GM18499 (cell line): ENCODE data around the gene TEF.

Experiments used
- ATAC-seq: cut with Tn5 transposase; IDR thresholded peaks from one replicate; pipeline ENCODE4 v1.9.1; 2021; ENCODE audit warnings: moderate number of reproducible peaks; ENCODE audit not compliant: insufficient read depth, unreplicated experiment

Gene TEF, protein sequence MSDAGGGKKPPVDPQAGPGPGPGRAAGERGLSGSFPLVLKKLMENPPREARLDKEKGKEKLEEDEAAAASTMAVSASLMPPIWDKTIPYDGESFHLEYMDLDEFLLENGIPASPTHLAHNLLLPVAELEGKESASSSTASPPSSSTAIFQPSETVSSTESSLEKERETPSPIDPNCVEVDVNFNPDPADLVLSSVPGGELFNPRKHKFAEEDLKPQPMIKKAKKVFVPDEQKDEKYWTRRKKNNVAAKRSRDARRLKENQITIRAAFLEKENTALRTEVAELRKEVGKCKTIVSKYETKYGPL

GRCh38 chr22:41381329-41382097 lies at the start of gene TEF:
Gene TEF (plus strand): TSS chr22:41381942. CDS start chr22:41382045, 103 bp downstream.
- peak; percentile 71 for ATAC-seq

GRCh38 chr22:41332217-41332939 lies 49.4 kb upstream of the TEF start:
- no peak for ATAC-seq

DNA sequence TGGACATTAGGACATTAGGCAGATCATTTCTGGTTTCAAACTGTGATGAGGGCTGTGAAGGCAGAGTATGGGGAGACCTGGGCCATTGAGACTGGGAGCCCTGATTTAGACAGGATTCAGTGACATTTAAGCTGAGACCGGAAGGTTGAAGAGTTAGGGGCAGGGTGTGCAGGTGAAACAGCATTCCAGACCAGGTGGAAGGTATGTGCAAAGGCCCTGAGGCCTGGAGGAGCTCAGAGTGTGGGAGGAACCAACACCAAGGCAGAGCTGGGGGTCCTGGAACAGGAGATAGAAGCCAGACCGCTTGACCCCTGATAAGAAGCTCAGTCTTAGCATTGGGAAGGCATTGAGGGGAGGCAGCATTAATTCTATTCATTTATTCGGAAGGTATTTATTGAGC lies 47.9 kb upstream of the TEF start:
- no peak for ATAC-seq

GRCh38 chr22:41334215-41334614 lies 47.5 kb upstream of the TEF start:
- ATAC-seq, result no peak

GRCh38 chr22:41334951-41335635 lies 46.6 kb upstream of the TEF start:
- ATAC-seq, result no peak

DNA sequence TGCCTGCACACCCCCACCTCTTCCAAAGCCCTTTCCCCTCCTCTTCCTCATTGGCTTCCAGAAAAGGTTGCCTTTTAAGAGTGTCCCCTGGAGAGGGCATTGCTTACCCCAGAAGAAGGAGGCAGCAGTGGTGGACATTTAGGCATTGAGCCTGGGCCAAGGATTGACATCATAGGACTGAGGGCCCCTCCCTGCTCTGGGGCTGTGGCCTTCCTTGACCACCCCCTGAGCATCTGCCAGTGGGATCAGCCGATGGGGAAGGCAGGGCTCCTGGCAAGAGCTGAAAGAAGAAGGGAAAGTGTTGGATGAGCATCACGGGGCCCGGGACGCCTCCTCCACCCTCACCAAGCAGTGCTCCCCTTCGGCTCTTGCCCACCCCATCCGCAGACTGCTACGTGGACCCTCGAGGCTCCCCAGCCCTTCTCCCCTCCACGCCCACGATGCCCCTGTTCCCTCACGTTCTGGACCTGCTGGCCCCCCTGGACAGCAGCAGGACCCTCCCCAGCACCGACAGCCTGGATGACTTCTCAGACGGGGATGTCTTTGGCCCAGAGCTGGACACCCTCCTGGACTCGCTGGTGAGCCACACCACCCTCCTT lies 43.0 kb upstream of the TEF start:
- ATAC-seq, result no peak

DNA sequence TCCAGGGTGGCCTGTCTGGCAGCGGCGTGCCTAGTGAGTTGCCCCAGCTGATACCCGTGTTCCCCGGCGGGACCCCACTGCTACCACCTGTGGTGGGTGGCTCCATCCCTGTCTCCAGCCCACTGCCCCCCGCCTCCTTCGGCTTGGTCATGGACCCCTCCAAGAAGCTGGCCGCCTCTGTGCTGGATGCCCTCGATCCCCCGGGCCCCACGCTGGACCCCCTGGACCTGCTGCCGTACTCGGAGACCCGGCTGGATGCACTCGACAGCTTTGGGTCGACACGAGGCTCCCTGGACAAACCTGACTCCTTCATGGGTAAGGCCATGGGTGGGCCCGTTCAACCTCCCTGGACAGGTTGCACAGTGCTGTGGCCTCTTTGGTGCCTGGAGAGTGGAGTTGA lies 41.9 kb upstream of the TEF start:
- ATAC-seq, result no peak

GRCh38 chr22:41340357-41340756 lies 41.4 kb upstream of the TEF start:
- ATAC-seq, result no peak

DNA sequence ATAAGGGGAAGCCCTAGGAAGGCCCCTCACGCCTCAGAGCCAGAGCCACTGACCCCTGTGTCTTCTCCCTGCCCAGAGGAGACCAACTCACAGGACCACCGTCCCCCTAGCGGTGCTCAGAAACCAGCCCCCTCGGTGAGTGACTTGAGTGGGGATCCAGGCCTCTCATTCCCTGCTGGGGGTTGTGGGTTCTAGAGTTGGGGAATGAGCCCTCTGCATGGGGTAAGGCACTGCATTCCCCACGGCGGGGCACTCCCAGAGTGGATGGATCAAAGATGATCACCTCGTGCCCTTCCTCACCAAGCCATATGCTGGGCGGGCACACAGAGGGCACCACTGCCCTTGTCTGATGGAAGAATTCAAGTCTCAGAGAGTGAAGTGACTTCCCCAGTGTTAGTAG lies 40.7 kb upstream of the TEF start:
- no peak for ATAC-seq

DNA sequence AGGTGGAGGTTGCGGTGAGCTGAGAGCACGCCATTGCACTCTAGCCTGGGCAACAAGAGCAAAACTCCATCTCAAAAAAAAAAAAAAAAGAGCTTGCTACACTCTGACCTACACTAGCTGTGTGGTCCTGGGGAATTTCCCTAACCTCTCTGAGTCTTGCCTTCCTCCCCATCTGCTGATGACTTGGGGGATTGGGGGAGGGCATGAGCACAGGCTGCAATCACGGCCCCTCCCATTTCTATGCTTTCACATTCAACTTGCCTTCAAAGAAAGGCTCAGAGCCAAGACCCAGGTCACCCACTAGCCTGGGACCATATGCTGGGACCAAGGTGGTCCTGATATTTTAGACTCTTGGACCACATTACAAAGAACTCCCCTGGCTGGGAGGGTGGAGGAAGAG lies 39.8 kb upstream of the TEF start:
- ATAC-seq, result no peak

GRCh38 chr22:41343300-41343699 lies 38.4 kb upstream of the TEF start:
- ATAC-seq, result no peak

DNA sequence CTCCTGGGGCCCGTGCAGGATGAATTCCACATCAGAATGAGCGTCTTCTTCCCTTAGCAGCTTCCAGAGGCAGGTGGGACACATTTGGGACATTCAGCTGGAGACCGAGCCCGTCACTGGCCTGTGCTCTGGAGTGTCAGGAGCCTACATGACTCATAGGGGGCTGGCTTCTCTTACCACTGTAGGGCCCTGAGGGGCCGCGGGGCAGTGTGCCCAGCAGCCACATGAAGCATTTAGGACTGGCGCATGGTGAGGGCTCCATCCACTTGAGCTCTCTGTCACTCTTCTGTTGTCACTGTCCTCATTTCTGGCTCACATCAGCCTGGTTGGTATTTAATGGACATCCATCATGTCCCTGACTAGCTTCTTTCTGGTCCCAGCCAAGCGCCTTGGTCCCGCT lies 38.0 kb upstream of the TEF start:
- no peak for ATAC-seq

DNA sequence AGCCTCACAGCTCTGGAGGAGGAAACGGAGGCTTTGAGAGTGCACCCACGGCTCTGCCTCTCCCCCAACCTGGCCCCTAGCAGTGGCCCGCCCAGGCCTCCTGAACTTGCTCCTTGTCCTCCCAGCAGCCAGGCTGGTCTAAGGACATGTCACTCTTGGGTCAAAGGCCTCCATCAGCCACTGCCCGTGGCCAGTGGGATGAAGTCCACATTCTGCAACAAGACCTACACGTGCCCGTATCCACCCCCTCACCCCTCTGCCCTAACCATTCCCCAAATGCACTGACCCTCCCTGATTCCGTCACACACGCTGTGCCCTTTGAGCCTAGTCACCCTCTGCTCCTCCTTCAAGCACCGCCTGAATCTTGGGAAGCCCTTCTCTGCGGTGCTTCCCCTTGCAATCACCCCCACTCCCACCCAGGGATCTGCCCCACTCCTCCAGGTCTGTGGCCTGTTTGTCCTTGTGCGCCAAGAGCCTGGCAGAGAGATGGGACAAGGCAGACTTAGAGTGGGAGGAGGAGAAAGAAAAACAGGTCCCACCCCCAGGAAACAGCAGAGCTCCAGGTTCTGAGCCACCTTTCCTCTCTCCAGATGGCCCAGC lies 37.5 kb upstream of the TEF start:
- no peak for ATAC-seq

GRCh38 chr22:41345807-41346335 lies 35.9 kb upstream of the TEF start:
- no peak for ATAC-seq

GRCh38 chr22:41347066-41347859 lies 34.5 kb upstream of the TEF start:
- no peak for ATAC-seq

DNA sequence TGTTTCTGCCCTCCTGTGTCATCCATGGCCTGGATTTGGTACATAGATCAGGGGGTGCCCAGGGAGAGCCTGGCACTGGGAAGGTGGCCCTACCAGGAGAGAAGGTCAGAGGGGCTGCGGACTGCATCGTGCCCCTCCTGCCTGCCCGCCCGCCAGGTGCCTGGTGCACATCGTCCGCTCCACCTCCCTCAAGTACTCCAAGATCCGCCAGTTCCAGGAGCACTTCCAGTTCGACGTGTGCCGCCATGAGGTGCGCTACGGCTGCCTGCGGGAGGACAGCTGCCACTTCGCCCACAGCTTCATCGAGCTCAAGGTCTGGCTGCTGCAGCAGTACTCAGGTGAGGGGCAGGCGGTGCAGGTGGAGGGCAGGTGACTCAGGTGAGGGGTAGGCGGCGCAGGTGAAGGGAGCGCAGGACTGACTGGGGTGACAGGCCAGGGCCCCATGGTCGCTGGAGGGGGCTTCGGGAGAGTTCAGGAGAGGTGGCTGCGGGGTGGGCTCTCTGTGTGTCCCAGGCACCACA lies 32.7 kb upstream of the TEF start:
- ATAC-seq, result no peak

- no peak for ATAC-seq
Observed at GRCh38 chr22:41350087-41350486, 31.7 kb upstream of the TEF start.

DNA sequence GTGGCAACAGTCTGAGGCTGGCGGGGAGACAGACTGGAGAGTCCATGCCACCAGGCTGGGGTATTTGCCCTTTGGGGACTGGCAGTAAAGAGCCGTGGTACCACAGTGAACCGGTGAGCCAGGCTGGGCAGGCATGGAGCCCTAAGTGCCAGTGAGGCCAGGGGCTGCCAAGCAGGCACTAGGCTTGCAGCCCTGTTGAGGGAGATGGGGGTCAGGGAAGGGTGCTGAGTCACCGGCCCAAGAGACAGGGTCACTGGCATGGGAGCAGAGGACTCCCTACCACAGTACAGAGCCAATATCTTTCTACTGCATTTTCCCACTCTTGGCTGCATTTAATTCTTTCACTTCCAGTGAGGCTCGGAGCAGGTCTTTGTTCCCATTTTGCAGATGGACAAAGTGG lies 30.7 kb upstream of the TEF start:
- no peak for ATAC-seq

DNA sequence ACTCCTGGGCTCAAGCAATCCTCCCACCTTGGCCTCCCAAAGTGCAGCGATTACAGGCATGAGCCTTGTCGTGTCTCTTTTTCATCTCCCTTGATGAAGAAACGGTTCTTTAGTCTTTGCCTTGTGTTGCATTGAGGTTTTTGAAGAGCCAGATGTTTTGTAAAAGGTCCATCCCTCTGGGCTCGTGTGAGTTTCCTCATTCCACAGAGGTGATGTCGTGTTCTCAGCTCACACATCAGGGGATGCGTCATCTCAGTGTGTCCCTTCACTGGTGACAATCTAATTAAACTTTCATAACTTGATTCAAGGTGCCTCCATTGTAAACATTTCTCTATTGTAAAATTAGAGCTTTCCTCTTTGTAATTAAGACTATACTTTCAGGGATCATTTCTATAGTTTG lies 29.7 kb upstream of the TEF start:
- ATAC-seq, result no peak
